ENCODE data around the gene ZNF341.

DNA sequence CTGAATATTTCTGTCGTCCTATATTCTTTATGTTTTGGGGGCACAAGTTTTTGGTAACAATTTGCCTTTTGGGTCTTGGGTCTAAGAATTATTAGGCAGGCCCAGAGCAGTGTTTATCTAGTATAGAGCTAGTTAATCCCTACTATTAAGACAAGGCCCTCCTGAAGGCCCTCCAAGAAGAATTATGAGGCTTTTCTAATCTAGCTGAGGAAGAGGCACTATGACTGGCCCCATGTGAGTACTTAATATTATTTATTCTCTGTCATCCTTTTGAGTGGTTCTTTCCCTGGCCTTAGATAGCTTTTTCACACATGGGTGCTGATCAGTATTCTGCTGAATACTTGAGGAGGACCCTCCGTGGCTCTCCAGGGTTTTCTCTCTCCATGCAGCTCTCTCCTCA is 104.5 kb downstream of the ZNF341 start:
- TF ChIP-seq RXRA (IDR thresholded peaks at IDR 0.05; ENCODE audit: insufficient read depth, low read depth, low read length), result no peak
- TF ChIP-seq, protein P1, sequence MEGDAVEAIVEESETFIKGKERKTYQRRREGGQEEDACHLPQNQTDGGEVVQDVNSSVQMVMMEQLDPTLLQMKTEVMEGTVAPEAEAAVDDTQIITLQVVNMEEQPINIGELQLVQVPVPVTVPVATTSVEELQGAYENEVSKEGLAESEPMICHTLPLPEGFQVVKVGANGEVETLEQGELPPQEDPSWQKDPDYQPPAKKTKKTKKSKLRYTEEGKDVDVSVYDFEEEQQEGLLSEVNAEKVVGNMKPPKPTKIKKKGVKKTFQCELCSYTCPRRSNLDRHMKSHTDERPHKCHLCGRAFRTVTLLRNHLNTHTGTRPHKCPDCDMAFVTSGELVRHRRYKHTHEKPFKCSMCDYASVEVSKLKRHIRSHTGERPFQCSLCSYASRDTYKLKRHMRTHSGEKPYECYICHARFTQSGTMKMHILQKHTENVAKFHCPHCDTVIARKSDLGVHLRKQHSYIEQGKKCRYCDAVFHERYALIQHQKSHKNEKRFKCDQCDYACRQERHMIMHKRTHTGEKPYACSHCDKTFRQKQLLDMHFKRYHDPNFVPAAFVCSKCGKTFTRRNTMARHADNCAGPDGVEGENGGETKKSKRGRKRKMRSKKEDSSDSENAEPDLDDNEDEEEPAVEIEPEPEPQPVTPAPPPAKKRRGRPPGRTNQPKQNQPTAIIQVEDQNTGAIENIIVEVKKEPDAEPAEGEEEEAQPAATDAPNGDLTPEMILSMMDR (IDR thresholded peaks at IDR 0.05; ENCODE audit: control extremely low read depth in 1 of 3, insufficient read depth in 1 of 3, low read depth in 1 of 3, low read length in 3 of 3), result no peak
- TF ChIP-seq SRF (IDR thresholded peaks at IDR 0.05; ENCODE audit: low read depth, low read length), result no peak
- TF ChIP-seq ASH2L (IDR thresholded peaks at IDR 0.05; ENCODE audit: low read length), result no peak
- TF ChIP-seq YY1 (IDR thresholded peaks at IDR 0.05; ENCODE audit: low read depth, low read length), result no peak

All from H1 (cell line).